Stomach (tissue), 9 donors: Measurements from ENCODE around the gene CSF3. TPM values are rescaled to one million over a fixed set of nuclear protein-coding genes. Genes with fewer than 3 reads are reported as not detected.

Experiments used
- DNase-seq, 2 donors: peaks; one replicate each; pipeline versions ENCODE4 v3.0.0 to v3.0.0-alpha.2; 2013 to 2019
- H3K27ac ChIP-seq, 5 donors: fragments of 200-600 bp in 4 of 5; sonication (generic) in 4 of 5; one replicate each; pipeline ENCODE4 v1.5.1; 2013 to 2019; ENCODE audit warnings: mild to moderate bottlenecking in 1 of 5, moderate library complexity in 1 of 5
- H3K27me3 ChIP-seq, 3 donors: fragments of 200-600 bp; sonication (generic); one replicate each; pipeline ENCODE4 v1.5.1; 2017 to 2019; ENCODE audit warnings: mixed run types in 1 of 3
- H3K36me3 ChIP-seq, 4 donors: fragments of 200-600 bp; sonication (generic); 1 replicate in 3 of 4; 2 replicates in 1 of 4; pipeline ENCODE4 v1.5.1; 2016 to 2019
- H3K4me1 ChIP-seq, 4 donors: fragments of 200-600 bp; sonication (generic); one replicate each; pipeline ENCODE4 v1.5.1; 2016 to 2019
- H3K4me3 ChIP-seq, 4 donors: fragments of 200-600 bp; sonication (generic) in 3 of 4; one replicate each; pipeline ENCODE4 v1.5.1; 2016 to 2019; ENCODE audit warnings: mild to moderate bottlenecking in 1 of 4
- H3K9me3 ChIP-seq, 4 donors: fragments of 200-600 bp; sonication (generic); one replicate each; pipeline ENCODE4 v1.5.1; 2016 to 2019
- CTCF ChIP-seq, 7 experiments: fragments of 450-650 bp in 4 of 7; fragments of 200-600 bp in 3 of 7; sonication (generic) in 3 of 7; IDR thresholded peaks; one replicate each; pipeline ENCODE4 v1.5.1; 2016 to 2019; ENCODE audit warnings: antibody characterized with exemption in 7 of 7, control low read depth in 2 of 7, mild to moderate bottlenecking in 1 of 7
- EP300 ChIP-seq: sonication (generic); formaldehyde crosslinking; IDR thresholded peaks from one replicate; pipeline ENCODE4 v1.6.1; 2017; ENCODE audit warnings: antibody characterized with exemption
- POLR2A ChIP-seq, 4 donors: fragments of 450-650 bp; IDR thresholded peaks; one replicate each; pipeline ENCODE4 v1.6.1; 2016; ENCODE audit warnings: antibody characterized with exemption in 4 of 4, control low read depth in 2 of 4, mild to moderate bottlenecking in 1 of 4, moderate library complexity in 1 of 4
- POLR2AphosphoS5 ChIP-seq, 3 donors: sonication (generic); formaldehyde crosslinking; IDR thresholded peaks; one replicate each; pipeline ENCODE4 v1.6.1; 2016; ENCODE audit warnings: antibody characterized with exemption in 3 of 3
- WGBS, 5 donors: extraction: QIAGEN DNeasy Blood & Tissue Kit in 3 of 5; methylation state at CpG; one replicate each; pipeline versions ENCODE4 v1.1.5 to v1.1.7; 2013 to 2018; 5-methylcytosine and 5-hydroxymethylcytosine counted together
- intact Hi-C: fragments of 100-400 bp; cut with DNase I; formaldehyde crosslinking; loops from one replicate; pipeline ENCODE4 v1.15.1; 2023; ENCODE audit warnings: low total_unique reads
- polyA plus RNA-seq, 3 donors: library from polyadenylated mRNA; stranded (reverse); fragments of 200-250 nt; gene quantifications; one replicate each; pipeline ENCODE4 v1.2.3, GENCODE V29; 2013
- small RNA-seq, 4 donors: library from RNA; depleted of rRNA; stranded (forward); fragments of <200 nt; gene quantifications; one replicate each; pipeline ENCODE3, GENCODE V24; 2016
- total RNA-seq, 5 donors: library from RNA; depleted of rRNA; stranded (reverse); fragments of >200 nt; gene quantifications; one replicate each; pipeline versions ENCODE4 v1.1.0 to v1.2.3, GENCODE V29; 2014 to 2016
- donor health status: healthy with polysubstance abuse.
- donor health status: Bipolar disorder and iron deficiency.
- donor health status: healthy.

The CSF3 gene
- total and polyA plus RNA-seq, 8 donors, result 0.55 to 16.2 (median 1.6) TPM; not detected in 2

DNA sequence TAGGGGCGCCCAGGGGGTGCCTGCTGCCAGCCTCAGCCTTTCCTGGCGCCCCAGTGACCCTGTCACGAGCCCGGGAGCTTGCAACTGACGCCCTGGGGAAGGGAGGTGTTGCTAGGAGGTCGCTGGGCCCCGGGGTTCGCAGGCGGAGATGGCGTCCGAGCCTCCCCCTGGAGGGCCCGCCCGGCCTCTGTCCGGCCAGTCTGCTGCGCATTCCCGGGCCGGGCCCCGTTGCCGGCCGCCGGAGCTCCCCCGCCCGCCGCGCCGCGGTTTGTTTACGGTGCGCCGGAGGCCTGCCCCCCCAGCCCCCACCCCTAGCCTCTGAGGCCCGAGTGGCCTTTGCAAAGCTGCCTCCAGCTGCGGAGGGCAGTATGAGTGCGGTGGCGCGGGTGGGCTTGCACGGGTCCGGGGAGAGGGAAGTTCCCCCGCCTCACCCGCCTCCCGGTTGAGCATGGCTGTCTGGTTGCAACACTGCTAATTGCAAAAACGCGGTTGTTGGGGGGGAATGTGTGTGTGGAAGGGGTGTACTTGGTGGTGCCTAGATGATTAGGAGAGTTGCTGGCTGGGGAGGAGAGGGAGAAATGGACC, 48.0 kb downstream of the CSF3 start:
- TF ChIP-seq EP300 (no peak), POLR2AphosphoS5 (IDR thresholded peaks at IDR 0.05) (peak in 1 of 3 donors; percentile 13)
- no peaks in the 10 kb centered on the region for H3K9me3 ChIP-seq
- no peaks in the 10 kb centered on the region for H3K27me3 ChIP-seq
- peak overlapping the region; percentile 96 to 99 (median 98) for H3K27ac ChIP-seq
- H3K36me3 ChIP-seq, result no peaks in the 10 kb centered on the region
- H3K4me1 ChIP-seq, result peaks cover 50 to 75% (median 64%) of the 10 kb centered on the region in 4 donors
- H3K4me3 ChIP-seq, result peak overlapping the region; percentile 87 to 100 (median 98)
- DNase-seq, result peak; percentile 51 to 71
- 1 to 2% (median 1%) methylated on average over 15 to 42 of the region's 42 CpGs for WGBS, 5 donors
- intact Hi-C loops, result no loop called here

DNA sequence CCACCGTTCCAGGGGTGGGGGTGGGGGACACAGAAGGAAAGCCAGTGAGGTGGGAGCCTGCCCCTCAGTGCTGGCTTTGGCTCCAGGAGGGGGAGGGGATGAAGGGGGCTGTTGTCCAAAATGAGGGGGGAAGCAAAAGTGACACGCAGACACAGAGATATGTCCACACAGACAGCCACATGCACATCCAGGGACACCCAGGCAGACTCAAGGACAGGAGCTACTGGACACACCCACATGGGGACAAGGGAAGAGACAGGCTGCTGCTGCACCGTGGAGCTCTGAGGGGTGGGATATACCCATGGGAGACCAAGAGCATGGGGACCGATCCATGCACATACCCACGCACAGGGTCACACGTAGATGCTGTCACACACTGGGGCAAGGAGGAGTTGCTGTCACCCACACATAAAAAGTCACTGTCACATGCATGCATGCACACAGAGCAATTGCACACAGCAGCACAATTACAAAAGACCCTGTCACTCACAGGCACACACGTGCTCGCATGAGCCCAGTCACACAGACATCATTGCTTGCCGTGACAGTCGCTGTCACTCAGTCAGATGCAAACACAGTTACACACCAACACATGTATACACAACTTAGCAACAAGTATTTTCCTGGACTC, 48.8 kb downstream of the CSF3 start:
- Histone ChIP-seq H3K4me3 (peak overlapping the region; percentile 87 to 100 (median 98)), H3K4me1 (peaks cover 49 to 73% (median 67%) of the 10 kb centered on the region in 4 donors), H3K27me3 (no peaks in the 10 kb centered on the region), H3K36me3 (no peaks in the 10 kb centered on the region), H3K27ac (peak overlapping the region; percentile 96 to 99 (median 98)), H3K9me3 (no peaks in the 10 kb centered on the region)
- TF ChIP-seq POLR2AphosphoS5 (IDR thresholded peaks at IDR 0.05) (no peak), CTCF (IDR thresholded peaks at IDR 0.05) (no peak), EP300 (no peak), POLR2A (IDR thresholded peaks at IDR 0.05) (no peak)
- intact Hi-C loops, result no loop called here
- DNase-seq, result peak in 1 of 2 donors; percentile 40
- WGBS, 5 donors, result 9 to 17% (median 16%) methylated on average over 10 of the region's 10 CpGs

DNA sequence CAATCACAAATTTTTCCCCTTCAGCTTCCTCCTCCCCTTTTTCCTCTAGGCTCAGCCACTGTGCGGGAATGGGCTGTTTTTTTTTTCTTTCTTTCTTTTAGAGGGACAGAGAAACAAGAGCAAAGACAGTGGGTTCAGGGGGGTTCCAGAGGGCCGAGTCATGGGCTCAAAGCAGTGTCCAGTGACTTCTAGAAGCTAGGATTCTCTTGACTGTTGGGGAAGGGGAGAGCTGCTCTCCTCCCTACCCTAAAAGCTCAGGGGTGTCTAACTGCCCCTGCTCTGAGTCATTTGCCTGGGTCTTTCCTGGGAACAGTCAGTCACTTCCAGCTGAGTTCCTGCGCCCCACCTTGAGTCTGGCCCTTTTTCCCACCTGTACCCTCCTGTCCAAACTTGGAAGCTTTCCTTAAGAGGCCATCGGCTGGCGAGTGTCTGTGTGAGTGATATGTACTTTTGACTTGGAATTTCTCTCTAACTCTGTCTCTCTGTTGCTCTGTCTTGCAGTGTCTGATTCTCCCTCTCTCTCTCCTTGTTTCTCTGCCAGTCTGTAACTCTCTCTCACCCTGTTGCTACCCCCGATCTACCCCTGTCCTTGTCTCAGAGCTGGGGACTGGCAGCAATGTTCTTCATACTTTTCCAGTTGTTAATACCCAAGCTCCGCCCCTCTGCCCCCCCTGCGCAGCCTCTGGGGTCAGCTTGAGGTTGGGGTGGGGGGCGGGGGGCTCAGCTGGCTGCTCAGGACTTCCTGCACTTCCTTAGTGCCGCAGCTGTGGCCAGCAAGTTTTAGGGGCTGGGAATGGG, 49.9 kb downstream of the CSF3 start:
- H3K27me3 ChIP-seq, result no peaks in the 10 kb centered on the region
- no peaks in the 10 kb centered on the region for H3K36me3 ChIP-seq
- 6 to 12% (median 11%) methylated on average over 10 of the region's 10 CpGs for WGBS, 5 donors
- TF ChIP-seq POLR2A (IDR thresholded peaks at IDR 0.05), result no peak
- TF ChIP-seq POLR2AphosphoS5 (IDR thresholded peaks at IDR 0.05), result no peak
- TF ChIP-seq EP300, result no peak
- TF ChIP-seq CTCF (IDR thresholded peaks at IDR 0.05), result no peak
- peak in 1 of 2 donors; percentile 79 for DNase-seq
- no peaks in the 10 kb centered on the region for H3K9me3 ChIP-seq
- H3K27ac ChIP-seq, result peak overlapping the region; percentile 96 to 99 (median 98)
- H3K4me1 ChIP-seq, result peaks cover 60 to 84% (median 79%) of the 10 kb centered on the region in 4 donors
- intact Hi-C loops, result no loop called here
- peak overlapping the region; percentile 87 to 100 (median 98) for H3K4me3 ChIP-seq

DNA sequence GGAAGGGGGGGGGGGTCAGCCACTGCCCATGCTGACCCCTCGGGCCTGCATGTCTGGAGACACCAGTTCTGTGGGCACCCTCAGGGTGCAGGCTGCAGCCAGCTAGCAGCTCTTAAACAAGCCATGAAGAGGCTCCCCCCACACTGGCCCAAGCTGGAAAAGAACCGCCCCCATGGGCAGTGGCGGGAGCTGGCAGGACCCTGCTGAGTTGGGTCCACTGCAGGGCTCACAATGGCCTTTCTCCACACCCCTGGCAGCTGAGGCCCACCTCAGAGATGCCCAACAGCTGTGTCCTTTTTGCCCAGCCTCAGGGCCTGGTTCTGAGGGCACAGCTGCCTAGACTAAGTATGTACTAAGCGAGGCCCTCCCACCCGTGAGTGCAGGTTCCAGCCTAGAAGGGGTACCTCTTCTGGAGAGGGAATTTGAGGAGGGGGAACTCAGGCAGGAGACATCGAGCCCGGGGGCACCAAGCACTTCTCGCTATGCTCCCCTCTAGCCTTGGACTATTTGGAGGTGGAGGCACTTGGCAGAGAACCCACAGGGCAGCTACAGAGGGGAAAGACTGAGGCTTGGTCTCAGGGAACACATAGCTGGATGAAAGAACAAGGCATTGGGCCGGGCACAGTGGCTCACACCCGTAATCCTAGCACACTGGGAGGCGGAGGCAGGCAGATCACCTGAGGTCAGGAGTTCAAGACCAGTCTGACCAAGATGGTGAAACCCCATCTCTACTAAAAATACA, 50.7 kb downstream of the CSF3 start:
- Histone ChIP-seq H3K9me3 (no peaks in the 10 kb centered on the region), H3K27ac (peak overlapping the region; percentile 96 to 99 (median 98)), H3K4me1 (peaks cover 68 to 89% (median 86%) of the 10 kb centered on the region in 4 donors), H3K36me3 (no peaks in the 10 kb centered on the region), H3K4me3 (peak overlapping the region; percentile 87 to 100 (median 98)), H3K27me3 (no peaks in the 10 kb centered on the region)
- intact Hi-C loops, result no loop called here
- DNase-seq, result peak in 1 of 2 donors; percentile 47
- WGBS, 5 donors, result 46 to 60% (median 53%) methylated on average over 7 to 11 of the region's 11 CpGs
- TF ChIP-seq POLR2AphosphoS5 (IDR thresholded peaks at IDR 0.05), result no peak
- TF ChIP-seq CTCF (IDR thresholded peaks at IDR 0.05), result no peak
- no peak for TF ChIP-seq EP300
- TF ChIP-seq POLR2A (IDR thresholded peaks at IDR 0.05), result no peak

Small RNA genes lying within 50 kb of the gene (small RNA-seq; reads per million reads assigned to genes)
- gene SNORD124, result 796 to 2,421 (median 1,096) reads per million in 4 donors

Other genes starting within 250 kb of the CSF3 start
- 1 to 10 TPM in 4 of 5 donors, not detected in 1; 1.1 to 5.4 (median 3.9) TPM for gene IKZF3, start 151.1 kb upstream of the CSF3 start, total RNA-seq
- under 1 TPM; 0.56 to 0.90 (median 0.76) TPM for gene IKZF3, start 151.1 kb upstream of the CSF3 start, polyA plus RNA-seq
- not detected for gene ZPBP2, start 147.2 kb upstream of the CSF3 start, total RNA-seq
- not detected for gene ZPBP2, start 147.2 kb upstream of the CSF3 start, polyA plus RNA-seq
- gene GSDMB, start 96.8 kb upstream of the CSF3 start, total RNA-seq, result 10 to 100 TPM in 4 of 5 donors, 1 to 10 TPM in 1; 9.4 to 91.5 (median 33.0) TPM
- gene GSDMB, start 96.8 kb upstream of the CSF3 start, polyA plus RNA-seq, result 10 to 100 TPM; 12.1 to 46.6 (median 25.0) TPM
- gene ORMDL3, start 87.8 kb upstream of the CSF3 start, total RNA-seq, result 100 to 1,000 TPM in 1 of 5 donors, 10 to 100 TPM in 4; 16.5 to 117 (median 64.5) TPM
- gene ORMDL3, start 87.8 kb upstream of the CSF3 start, polyA plus RNA-seq, result 10 to 100 TPM; 28.6 to 44.3 (median 34.5) TPM
- gene LRRC3C, start 87.7 kb upstream of the CSF3 start, total RNA-seq, result not detected
- not detected for gene LRRC3C, start 87.7 kb upstream of the CSF3 start, polyA plus RNA-seq
- gene GSDMA, start 52.4 kb upstream of the CSF3 start, total RNA-seq, result not detected
- gene GSDMA, start 52.4 kb upstream of the CSF3 start, polyA plus RNA-seq, result under 1 TPM in 2 of 3 donors, not detected in 1; 0.08 to 0.92 TPM
- 100 to 1,000 TPM in 1 of 5 donors, 10 to 100 TPM in 4; 13.4 to 140 (median 41.7) TPM for gene PSMD3, start 34.6 kb upstream of the CSF3 start, total RNA-seq
- gene PSMD3, start 34.6 kb upstream of the CSF3 start, polyA plus RNA-seq, result 10 to 100 TPM; 45.9 to 53.8 (median 51.2) TPM
- 100 to 1,000 TPM in 2 of 5 donors, 10 to 100 TPM in 3; 55.4 to 336 (median 91.6) TPM for gene MED24, start 39.0 kb downstream of the CSF3 start, total RNA-seq
- gene MED24, start 39.0 kb downstream of the CSF3 start, polyA plus RNA-seq, result 10 to 100 TPM; 24.1 to 49.5 (median 32.7) TPM
- 10 to 100 TPM; 21.1 to 52.2 (median 38.4) TPM for gene THRA, start 47.5 kb downstream of the CSF3 start, total RNA-seq
- 10 to 100 TPM; 21.4 to 37.0 (median 26.4) TPM for gene THRA, start 47.5 kb downstream of the CSF3 start, polyA plus RNA-seq
- gene NR1D1, start 85.1 kb downstream of the CSF3 start, total RNA-seq, result 10 to 100 TPM in 2 of 5 donors, 1 to 10 TPM in 3; 2.8 to 14.9 (median 9.0) TPM
- gene NR1D1, start 85.1 kb downstream of the CSF3 start, polyA plus RNA-seq, result 10 to 100 TPM in 1 of 3 donors, 1 to 10 TPM in 2; 5.5 to 20.5 (median 9.6) TPM
- 100 to 1,000 TPM in 2 of 5 donors, 10 to 100 TPM in 3; 47.1 to 322 (median 90.1) TPM for gene MSL1, start 106.5 kb downstream of the CSF3 start, total RNA-seq
- gene MSL1, start 106.5 kb downstream of the CSF3 start, polyA plus RNA-seq, result 10 to 100 TPM; 29.3 to 63.8 (median 32.7) TPM
- 100 to 1,000 TPM in 2 of 5 donors, 10 to 100 TPM in 3; 41.9 to 198 (median 85.5) TPM for gene CASC3, start 125.1 kb downstream of the CSF3 start, total RNA-seq
- 10 to 100 TPM; 27.6 to 42.2 (median 37.0) TPM for gene CASC3, start 125.1 kb downstream of the CSF3 start, polyA plus RNA-seq
- gene RAPGEFL1, start 162.0 kb downstream of the CSF3 start, total RNA-seq, result 100 to 1,000 TPM in 1 of 5 donors, 10 to 100 TPM in 3, 1 to 10 TPM in 1; 8.5 to 294 (median 29.0) TPM
- 10 to 100 TPM in 2 of 3 donors, 1 to 10 TPM in 1; 5.2 to 76.8 (median 15.4) TPM for gene RAPGEFL1, start 162.0 kb downstream of the CSF3 start, polyA plus RNA-seq
- gene WIPF2, start 203.9 kb downstream of the CSF3 start, total RNA-seq, result 10 to 100 TPM in 4 of 5 donors, 1 to 10 TPM in 1; 1.4 to 40.6 (median 15.4) TPM
- gene WIPF2, start 203.9 kb downstream of the CSF3 start, polyA plus RNA-seq, result 10 to 100 TPM in 2 of 3 donors, 1 to 10 TPM in 1; 6.3 to 11.8 (median 11.2) TPM